Activated naive CD4-positive, alpha-beta T cell treated with anti-CD3 and anti-CD28 coated beads, Interleukin-2, amount 50 U/mL, for 72 hours (primary cell): Measurements from ENCODE around the gene PEX13. TPM values are rescaled to one million over a fixed set of nuclear protein-coding genes. Genes with fewer than 3 reads are reported as not detected.
"Not testable (repeated sequence)": the region's sequence is repeated elsewhere in the genome, so short reads cannot be mapped to it uniquely, and the experiment has no call there.

Experiments
- ATAC-seq, 2 donors: fragments of 150-1000 bp; cut with Tn5 transposase; 2 replicates each; pipeline ENCODE4 v1.10.0; 2021; ENCODE audit warnings: mild to moderate bottlenecking in 2 of 2, moderate library complexity in 2 of 2
- DNase-seq, 2 donors: peaks; one replicate each; pipeline ENCODE4 v3.0.0; 2021 to 2022; ENCODE audit warnings: low spot score in 2 of 2
- H3K27ac Mint-ChIP-seq, 2 donors: one replicate each; pipeline ENCODE4 v1.8.0; 2022; ENCODE audit warnings: mild to moderate bottlenecking in 2 of 2, mixed read lengths in 2 of 2
- H3K36me3 Mint-ChIP-seq, 2 donors: one replicate each; pipeline ENCODE4 v1.8.0; 2022; ENCODE audit warnings: mixed read lengths in 2 of 2
- H3K9me3 Mint-ChIP-seq, 2 donors: one replicate each; pipeline ENCODE4 v1.8.0; 2022; ENCODE audit warnings: mixed read lengths in 2 of 2
- total RNA-seq, 2 donors: library from RNA; stranded (reverse); gene quantifications; one replicate each; pipeline ENCODE4 v1.2.3, GENCODE V29; 2022

The PEX13 gene
- total RNA-seq, 2 donors from 2014 or later, result 14.4 to 20.7 TPM

DNA sequence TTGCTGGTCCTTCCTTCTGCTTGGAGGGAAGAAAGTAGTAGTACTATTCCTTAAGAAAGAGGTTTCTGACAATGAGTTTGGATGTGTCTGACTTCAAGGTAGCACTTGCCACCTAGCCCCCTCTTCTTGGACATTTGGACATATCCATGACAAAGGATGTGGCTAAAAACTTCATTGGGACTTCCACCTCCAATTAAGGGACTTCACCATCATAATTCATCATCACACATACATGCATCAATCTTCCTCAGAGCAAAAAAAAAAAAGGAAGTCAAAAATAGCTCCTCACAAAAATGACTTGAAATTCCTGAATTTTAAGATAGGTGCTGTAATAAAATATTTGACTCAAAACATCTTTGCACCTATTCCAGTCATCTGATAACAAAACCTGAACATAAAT lies 23.4 kb upstream of the PEX13 start:
- no peak for DNase-seq
- ATAC-seq, result no peak
- Mint-ChIP-seq H3K27ac (no peak overlapping the region), H3K36me3 (peaks cover 0 to 22% of the 10 kb centered on the region in 2 donors), H3K9me3 (no peaks in the 10 kb centered on the region)

DNA sequence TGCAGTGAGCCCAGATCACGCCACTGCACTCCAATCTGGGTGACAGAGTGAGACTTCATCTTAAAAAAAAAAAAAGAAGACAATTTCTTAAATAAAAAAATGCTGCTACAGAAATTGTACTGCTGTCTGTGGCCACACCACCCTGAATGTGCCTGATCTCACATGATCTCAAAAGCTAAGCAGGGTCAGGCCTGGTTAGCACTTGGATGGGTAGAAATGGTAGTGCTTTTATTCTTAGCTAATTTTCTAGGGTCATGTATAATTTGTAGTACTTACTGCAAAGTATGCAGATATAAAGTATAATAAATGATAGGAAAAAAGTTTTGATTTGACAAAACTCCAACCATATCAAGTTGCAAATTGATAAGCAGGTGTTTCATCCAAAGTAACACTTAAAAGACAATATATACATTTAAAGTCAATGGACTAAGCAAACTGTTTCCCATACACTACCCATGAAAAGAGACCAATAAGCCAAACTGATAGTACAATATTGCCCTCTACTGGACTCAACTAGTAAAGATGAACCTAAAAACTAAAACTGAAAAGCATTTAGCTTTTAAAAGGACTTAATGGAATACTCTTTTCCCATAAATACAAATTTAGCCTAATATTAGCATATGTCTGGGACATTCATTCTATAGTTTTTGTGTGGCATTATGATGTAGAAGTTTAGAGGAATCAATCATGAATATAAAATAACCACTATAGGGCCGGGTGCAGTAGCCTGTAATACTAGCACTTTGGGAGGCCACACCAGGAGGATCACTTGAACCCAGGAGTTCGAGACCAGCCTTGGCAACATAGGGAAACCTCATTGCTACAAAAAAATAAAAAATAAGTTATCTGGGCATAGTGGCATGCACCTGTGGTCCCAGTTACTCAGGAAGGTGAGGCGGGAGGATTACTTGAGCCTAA lies 18.6 kb upstream of the PEX13 start:
- Mint-ChIP-seq H3K36me3 (no peaks in the 10 kb centered on the region), H3K9me3 (no peaks in the 10 kb centered on the region), H3K27ac (no peak overlapping the region)
- DNase-seq, result no peak
- peak; percentile 53 to 67 for ATAC-seq

DNA sequence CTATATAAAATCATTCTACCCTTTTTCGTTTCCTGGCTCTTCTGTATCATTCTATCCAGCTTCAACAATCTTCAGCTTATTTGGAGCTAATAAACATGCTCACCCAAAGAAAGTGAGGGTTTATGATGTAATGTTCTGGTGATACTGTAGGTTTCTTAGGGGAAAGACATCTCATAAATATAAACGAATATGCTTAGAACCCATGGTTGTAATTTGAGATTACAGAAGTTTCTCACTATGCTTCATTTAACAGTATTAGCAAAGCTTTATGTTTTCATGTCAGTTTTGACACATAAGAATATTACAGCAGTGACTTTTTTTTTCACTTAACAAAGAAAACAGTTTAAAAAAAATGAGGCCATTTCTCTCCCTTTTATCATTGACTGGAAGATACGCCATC lies 11.8 kb upstream of the PEX13 start:
- no peak for ATAC-seq
- no peaks in the 10 kb centered on the region for H3K9me3 Mint-ChIP-seq
- H3K27ac Mint-ChIP-seq, result no peak overlapping the region
- H3K36me3 Mint-ChIP-seq, result no peaks in the 10 kb centered on the region
- no peak for DNase-seq

DNA sequence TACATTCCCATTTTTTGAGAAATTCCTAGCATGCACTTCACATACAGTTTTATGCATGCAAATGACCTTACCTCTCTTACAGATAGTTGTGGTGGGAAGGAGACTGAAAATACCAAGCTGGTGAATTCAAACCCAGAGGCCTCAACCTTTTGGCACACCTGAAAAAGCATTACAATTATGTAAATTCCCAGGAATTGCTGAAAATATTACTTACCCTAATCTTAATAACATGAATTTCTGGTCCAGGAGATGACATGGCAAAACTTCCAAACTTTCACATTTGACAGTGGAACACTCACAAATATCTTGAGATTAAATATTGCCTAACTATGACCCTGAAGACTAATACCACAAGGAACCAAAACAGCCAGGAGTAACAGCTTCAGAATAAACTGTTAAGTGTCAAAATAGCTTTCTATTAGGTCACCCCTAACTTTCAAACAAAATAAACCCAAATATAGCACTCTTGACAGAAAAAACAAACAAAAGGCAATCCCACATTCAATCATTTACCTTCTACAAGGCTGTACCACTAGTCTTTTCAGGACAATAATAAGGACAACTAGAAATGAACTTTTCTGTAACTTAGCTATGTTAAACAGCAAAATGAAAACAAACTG lies 10.9 kb upstream of the PEX13 start:
- Mint-ChIP-seq H3K9me3 (no peaks in the 10 kb centered on the region), H3K27ac (no peak overlapping the region), H3K36me3 (no peaks in the 10 kb centered on the region)
- no peak for DNase-seq
- no peak for ATAC-seq

DNA sequence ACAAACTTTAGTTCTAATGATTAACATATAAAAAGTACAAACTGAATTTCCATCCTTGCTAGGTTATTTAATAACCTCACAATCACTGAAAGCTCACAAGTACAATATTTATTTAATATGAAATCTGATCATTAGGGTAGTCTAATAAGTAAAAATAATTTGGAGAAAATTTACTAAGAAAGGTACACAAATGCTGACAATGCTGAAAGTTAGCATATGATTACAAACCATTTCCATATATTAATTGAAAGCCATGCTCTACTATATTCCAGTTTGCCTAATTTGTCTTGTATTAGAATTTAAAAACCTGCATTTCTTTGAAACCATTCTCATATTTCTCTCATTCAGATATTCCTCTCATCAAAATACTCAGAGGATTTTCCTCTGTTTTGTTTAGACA lies 8.2 kb upstream of the PEX13 start:
- Mint-ChIP-seq H3K27ac (no peak overlapping the region), H3K36me3 (no peaks in the 10 kb centered on the region), H3K9me3 (no peaks in the 10 kb centered on the region)
- DNase-seq (no peak), ATAC-seq (no peak)

DNA sequence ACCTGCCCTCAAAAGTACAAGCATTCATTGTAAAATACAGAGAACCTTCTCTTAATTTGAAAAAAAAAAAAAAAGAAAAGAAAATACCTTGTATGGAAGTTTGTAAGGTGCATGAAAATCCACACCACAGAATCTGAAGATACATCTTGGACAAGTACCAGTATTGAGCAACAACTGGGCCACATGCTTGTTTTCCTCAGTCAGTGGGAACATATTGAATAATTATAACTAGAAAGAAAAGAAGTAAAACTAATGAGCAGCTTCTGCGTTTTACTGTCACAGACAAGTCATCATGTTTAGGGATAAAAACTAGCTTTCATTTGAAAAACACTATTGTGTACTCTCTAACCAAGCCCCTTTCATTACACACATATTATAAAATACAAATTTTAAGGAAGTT lies 5.8 kb upstream of the PEX13 start:
- DNase-seq, result no peak
- H3K36me3 Mint-ChIP-seq, result no peaks in the 10 kb centered on the region
- H3K27ac Mint-ChIP-seq, result no peak overlapping the region
- no peaks in the 10 kb centered on the region for H3K9me3 Mint-ChIP-seq
- ATAC-seq, result no peak

DNA sequence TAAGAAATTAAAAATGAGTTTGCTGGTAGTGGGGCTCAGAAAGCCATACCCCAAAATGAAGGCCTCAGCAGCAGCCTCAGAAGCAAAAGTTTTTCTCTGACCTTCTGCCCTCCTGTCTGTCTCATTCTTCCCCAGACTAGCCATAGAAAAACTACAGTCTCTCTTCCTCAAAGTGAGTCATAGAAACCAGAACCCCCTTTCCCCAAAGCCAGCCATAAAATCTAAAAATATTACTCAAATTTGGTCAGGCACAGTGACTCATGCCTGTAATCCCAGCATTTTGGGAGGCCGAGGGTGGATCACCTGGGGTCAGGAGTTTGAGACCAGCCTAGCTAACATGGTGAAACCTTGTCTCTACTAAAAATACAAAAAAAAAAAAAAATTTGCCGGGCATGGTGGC lies 5.2 kb upstream of the PEX13 start:
- DNase-seq (peak in 1 of 2 donors; percentile 62), ATAC-seq (peak; percentile 21 to 52)
- not testable (repeated sequence) for H3K9me3 Mint-ChIP-seq, H3K36me3 Mint-ChIP-seq
- H3K27ac Mint-ChIP-seq, result peak overlapping the region; percentile 45 to 84

DNA sequence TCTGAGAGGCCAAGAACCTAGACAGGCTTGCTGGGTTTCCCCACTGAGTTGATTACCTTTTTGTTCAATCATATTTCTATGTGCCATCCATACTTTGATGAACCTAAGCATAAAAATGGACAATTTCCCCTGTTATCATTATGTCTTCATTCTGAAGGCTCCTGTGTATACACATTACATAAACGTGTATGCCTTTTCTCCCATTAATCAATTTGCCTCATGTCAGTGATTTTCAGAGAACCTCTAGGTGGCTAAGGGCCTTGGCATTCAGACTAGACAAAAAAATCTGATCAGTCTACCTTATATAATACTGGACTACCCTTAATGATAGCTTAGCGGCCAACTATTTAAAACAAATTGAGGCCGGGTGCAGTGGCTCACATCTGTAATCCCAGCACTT lies 4.1 kb upstream of the PEX13 start:
- Mint-ChIP-seq H3K9me3 (no peaks in the 10 kb centered on the region), H3K36me3 (peaks cover 12 to 13% of the 10 kb centered on the region in 2 donors), H3K27ac (peak overlapping the region in 1 of 2 donors; percentile 84)
- ATAC-seq (no peak), DNase-seq (no peak)

DNA sequence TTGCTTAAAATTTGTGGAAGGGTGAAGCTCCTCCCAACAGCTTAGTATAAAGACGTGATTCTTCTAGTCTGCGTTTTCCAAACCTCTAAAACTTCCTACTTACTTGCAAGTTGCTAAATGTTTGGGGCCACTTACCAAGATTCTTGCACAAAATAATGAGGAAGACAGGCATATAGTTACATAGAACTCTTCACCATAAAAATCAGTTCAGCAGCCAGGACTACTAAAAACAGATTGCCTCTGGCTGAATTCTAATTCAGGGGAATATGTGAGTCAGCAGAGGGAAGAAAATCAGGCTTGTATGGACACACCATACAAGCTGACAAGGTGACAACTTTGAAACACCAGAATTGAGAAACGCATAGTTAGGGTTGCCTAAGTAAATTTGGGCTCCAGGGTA lies 2.8 kb upstream of the PEX13 start:
- ATAC-seq (no peak), DNase-seq (no peak)
- Mint-ChIP-seq H3K27ac (no peak overlapping the region), H3K36me3 (peaks cover 14 to 18% of the 10 kb centered on the region in 2 donors), H3K9me3 (no peaks in the 10 kb centered on the region)

DNA sequence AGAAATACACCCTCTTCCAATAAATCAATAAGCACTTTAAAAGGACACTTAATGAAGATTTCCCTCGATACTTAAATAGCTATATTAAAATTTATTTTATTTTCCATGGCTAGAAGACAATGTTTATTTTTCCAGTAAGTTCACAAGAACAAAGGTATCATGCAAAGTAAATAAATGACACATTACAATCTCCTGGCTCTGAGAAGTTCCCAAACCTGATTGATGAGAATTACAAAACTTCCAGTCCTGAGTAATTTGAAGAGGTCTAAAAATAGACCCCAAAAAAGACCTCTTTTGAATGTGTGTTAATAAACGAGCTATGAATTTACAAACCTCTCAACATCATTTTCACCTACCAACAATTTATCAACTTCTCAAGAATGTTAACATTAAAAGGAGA lies 1.5 kb upstream of the PEX13 start:
- Mint-ChIP-seq H3K9me3 (no peaks in the 10 kb centered on the region), H3K27ac (peak overlapping the region in 1 of 2 donors; percentile 96), H3K36me3 (peaks cover 14 to 21% of the 10 kb centered on the region in 2 donors)
- DNase-seq (no peak), ATAC-seq (no peak)

DNA sequence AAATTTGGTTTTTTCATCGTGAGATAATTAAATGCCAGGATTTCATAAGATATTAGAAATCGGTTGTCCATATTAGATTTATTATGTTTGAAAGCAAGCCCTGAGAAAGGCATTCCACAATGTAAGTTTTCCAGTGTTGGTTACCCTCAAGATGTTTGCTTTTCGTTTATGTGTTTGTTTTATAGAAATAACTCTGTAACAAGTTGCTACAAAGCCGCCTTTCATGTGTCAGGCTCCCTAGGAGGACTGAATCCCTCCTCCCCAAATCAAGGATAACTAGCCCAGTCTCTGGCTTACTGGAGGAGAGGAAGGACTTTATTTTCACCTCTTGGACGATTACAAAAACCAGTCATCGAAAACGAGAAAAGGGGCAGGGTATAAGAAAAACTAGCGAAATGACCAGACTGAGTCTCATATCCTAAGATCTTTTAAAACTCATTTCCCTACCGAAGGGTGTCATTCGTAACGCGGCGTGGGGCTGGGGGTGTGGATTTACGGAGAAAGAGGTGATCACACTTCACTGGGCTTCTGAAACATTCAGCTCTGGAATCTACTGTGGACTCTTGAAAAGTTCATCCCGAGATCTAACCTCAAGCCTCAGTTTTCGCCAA lies 1.0 kb upstream of the PEX13 start:
- Mint-ChIP-seq H3K36me3 (peaks cover 15 to 22% of the 10 kb centered on the region in 2 donors), H3K9me3 (no peaks in the 10 kb centered on the region), H3K27ac (peak overlapping the region; percentile 96 to 100)
- DNase-seq, result peak; percentile 65 to 77
- peak; percentile 72 to 73 for ATAC-seq

DNA sequence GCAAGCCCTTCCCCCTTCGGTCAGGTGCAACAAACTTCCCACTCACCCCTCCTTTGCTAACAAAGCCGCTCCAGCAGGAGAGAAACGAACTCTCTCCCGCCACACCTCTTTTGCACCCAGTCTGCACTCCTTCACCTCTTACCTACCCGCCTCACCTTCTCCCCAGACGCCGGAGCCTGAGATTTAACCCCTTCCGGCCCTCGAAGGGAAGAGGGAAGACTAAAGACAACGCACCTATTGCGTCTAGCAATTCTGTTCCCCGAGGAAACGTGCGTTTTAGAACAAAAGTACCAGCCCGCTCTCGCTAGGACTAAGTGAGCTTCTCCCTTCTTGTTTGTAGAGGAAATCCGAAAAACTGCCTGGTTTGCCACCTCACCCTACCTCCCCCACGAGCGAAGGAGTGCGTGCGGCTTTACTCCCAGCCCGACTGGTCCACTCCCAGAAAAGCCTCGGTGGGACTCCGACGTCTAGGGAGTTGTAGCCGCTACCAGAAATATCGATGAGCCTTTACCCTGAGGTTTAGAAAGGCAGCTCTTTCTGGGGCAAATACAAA lies 441 bp upstream of the PEX13 start:
- no peaks in the 10 kb centered on the region for H3K9me3 Mint-ChIP-seq
- peak; percentile 70 to 73 for DNase-seq
- H3K36me3 Mint-ChIP-seq, result peaks cover 21 to 28% of the 10 kb centered on the region in 2 donors
- peak; percentile 40 to 74 for ATAC-seq
- peak overlapping the region; percentile 96 to 100 for H3K27ac Mint-ChIP-seq

DNA sequence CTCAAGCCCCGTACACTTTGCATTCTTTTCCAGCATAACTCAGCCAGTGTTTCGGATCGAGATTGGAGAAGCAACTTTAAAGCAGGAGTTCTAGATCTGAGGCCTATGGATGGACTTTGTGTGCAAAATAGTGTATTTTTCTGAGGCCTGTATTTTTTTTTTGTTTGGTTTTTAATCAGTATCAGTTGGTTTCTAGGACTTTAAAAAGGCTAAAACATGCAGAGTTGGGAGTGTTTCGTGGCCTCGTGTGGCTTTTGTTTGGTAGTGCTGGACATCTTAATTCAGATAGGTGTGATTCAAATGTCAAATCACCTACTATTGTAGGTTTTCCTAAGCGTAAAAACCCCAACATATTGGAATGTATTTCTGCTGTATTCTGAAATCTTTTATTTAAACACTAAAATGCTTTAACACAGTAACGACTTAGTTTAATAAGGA lies 817 bp downstream of the PEX13 start:
- DNase-seq, result no peak
- peaks cover 23 to 32% of the 10 kb centered on the region in 2 donors for H3K36me3 Mint-ChIP-seq
- peak in 1 of 2 donors; percentile 1 for ATAC-seq
- H3K9me3 Mint-ChIP-seq, result no peaks in the 10 kb centered on the region
- peak overlapping the region; percentile 96 to 100 for H3K27ac Mint-ChIP-seq

DNA sequence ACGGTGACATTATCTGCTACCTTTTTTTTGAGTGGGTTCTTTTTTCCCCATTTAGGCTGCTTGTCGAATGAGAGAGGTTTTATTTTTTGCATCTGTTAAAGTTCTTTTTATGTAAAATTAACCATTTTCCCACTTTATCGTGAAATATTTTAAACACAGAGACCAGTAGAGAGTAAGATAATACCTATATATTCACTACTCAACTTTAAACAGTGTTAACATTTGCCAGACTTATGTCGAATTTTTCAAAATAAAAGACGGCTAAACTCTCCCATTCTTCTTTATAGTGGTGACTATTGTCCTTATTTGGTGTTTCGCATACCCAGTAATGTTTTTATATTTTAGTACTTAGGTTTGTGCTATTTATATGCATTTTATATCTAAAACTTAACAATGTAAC lies 1.3 kb downstream of the PEX13 start:
- no peak for DNase-seq
- Mint-ChIP-seq H3K36me3 (peaks cover 23 to 32% of the 10 kb centered on the region in 2 donors), H3K27ac (peak overlapping the region in 1 of 2 donors; percentile 96), H3K9me3 (no peaks in the 10 kb centered on the region)
- no peak for ATAC-seq

DNA sequence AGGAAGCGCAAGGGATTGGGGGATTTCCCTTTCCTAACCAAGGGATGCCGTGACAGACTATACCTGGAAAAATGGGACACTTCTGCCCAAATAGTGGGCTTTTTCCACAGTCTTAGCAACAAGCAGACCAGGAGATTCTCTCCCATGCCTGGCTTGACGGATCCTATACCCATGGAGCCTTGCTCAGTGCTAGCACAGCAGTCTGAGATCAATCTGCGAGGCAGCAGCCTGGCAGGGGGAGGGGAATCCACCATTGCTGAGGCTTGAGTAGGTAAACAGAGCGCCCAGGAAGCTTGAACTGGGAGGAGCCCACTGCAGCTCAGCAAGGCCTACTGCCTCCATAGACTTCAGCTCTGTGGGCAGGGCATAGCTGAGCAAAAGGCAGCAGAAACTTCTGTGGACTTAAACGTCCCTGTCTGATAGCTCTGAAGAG lies 3.7 kb downstream of the PEX13 start:
- Mint-ChIP-seq H3K27ac (no peak overlapping the region), H3K9me3 (no peaks in the 10 kb centered on the region), H3K36me3 (peaks cover 23 to 32% of the 10 kb centered on the region in 2 donors)
- ATAC-seq, result no peak
- DNase-seq, result no peak

DNA sequence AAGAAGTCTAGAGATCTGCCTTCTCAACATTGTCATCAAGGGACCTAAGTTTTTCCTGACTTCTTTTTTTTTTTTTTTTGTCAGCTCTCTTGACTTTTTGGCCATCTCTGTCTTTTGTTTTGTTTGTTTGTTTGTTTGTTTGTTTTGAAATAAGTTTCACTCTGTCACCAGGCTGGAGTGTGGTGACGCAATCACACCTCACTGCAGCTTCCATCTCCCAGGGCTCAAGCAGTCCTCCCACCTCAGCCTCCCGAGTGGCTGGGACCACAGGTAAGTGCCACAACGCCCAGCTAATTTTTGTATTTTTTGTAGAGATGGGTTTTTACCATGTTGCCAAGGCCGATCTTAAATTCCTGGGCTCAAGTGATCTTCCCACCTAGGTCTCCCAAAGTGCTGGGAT lies 6.2 kb downstream of the PEX13 start:
- ATAC-seq (no peak), DNase-seq (no peak)
- H3K36me3 Mint-ChIP-seq, result peaks cover 10 to 18% of the 10 kb centered on the region in 2 donors
- no peaks in the 10 kb centered on the region for H3K9me3 Mint-ChIP-seq
- peak overlapping the region in 1 of 2 donors; percentile 20 for H3K27ac Mint-ChIP-seq

DNA sequence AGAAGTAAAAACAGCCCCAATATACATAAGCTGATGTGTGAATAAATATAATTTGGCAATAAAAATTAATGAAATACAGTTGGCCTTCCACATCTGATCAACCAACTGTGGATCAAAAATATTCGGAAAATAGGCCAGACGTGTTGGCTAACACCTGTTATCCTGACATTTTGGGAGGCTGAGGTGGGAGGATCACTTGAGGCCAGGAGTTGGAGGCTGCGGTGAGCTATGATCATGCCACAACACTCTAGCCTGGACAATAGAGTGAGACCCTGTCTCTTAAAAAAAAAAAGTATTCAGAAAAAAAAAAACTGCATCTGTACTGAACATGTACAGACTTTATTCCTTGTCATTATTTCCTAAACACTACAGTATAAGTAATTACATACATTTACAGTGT lies 12.0 kb downstream of the PEX13 start:
- Mint-ChIP-seq H3K9me3 (peaks cover 0 to 4% of the 10 kb centered on the region in 2 donors), H3K27ac (no peak overlapping the region), H3K36me3 (peaks cover 6 to 12% of the 10 kb centered on the region in 2 donors)
- no peak for DNase-seq
- no peak for ATAC-seq
